AML-193 (cell line): ENCODE results near the gene PSAP.

ENCODE experiments used
- DNase-seq, 2 experiments: peaks; one replicate each; lab custom pipeline; 2025; lab: John Stamatoyannopoulos, UW

PSAP gene

GRCh38 chr10:71766717-71767419, 84.2 kb downstream of the PSAP start:
- DNase-seq = no peak
